ENCODE measurements around the gene LRRC8C.

Gene LRRC8C

GRCh38 chr1:89762779-89763648 lies 130.1 kb downstream of the LRRC8C start:
- peak overlapping the region; percentile 70 for H3K4me3 ChIP-seq (ENCODE audit: low read length)
- peak; percentile 89 for TF ChIP-seq CTCF (conservative IDR thresholded peaks at IDR 0.05; ENCODE audit: low read length)

DNA sequence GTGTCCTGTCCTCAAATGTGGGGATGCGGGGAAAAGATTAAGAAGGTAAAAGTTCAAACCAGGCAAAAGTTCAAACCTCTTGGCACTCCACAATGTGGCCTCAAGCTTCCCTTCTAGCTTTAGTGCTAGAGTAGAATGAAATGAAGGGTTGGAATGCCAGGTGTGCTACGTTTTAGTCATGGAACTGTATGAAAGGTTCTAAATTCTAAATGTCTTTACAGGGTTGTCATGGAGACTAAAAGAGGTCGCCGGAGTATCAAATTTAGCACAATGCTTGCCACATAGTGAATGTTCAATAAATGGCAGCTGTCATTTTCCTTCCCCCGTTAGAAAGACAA lies 130.7 kb downstream of the LRRC8C start:
- DNase-seq (ENCODE audit: low read depth), result no peak
- no peak for TF ChIP-seq CTCF (conservative IDR thresholded peaks at IDR 0.05; ENCODE audit: low read length)
- H3K4me3 ChIP-seq (ENCODE audit: low read length), result peak overlapping the region; percentile 70

More at GRCh38 chr1:89762779-89763648, 130.1 kb downstream of the LRRC8C start:
- peak; percentile 77 for DNase-seq (ENCODE audit: low read depth)

GRCh38 chr1:89765774-89766173 lies 132.9 kb downstream of the LRRC8C start:
- no peak for TF ChIP-seq CTCF (conservative IDR thresholded peaks at IDR 0.05; ENCODE audit: low read length)
- H3K4me3 ChIP-seq (ENCODE audit: low read length), result no peak overlapping the region
- no peak for DNase-seq (ENCODE audit: low read depth)

GRCh38 chr1:89767618-89768017 lies 134.7 kb downstream of the LRRC8C start:
- no peak for DNase-seq (ENCODE audit: low read depth)
- no peak for TF ChIP-seq CTCF (conservative IDR thresholded peaks at IDR 0.05; ENCODE audit: low read length)
- no peak overlapping the region for H3K4me3 ChIP-seq (ENCODE audit: low read length)
